ENCODE results near the gene ENKUR.

DNA sequence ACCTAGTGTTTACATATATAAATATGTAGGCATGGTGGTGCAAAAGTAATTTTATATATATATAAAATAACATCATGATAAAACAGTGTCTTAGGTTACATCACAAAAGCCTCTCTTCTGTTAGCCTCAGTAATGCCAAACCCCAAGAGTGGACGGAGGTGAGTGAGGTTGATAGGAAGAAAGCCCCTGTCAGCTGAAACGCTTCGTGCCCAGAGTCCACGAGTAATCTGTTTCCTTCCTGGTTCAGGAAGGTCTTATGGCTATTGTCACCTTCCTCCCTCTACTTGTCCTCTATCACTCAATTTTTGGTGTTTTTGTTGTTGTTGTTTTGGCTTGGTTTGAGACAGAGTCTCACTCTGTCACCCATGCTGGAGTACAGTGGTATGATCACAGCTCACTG, 41.9 kb upstream of the ENKUR start:
- TF ChIP-seq, protein P1, sequence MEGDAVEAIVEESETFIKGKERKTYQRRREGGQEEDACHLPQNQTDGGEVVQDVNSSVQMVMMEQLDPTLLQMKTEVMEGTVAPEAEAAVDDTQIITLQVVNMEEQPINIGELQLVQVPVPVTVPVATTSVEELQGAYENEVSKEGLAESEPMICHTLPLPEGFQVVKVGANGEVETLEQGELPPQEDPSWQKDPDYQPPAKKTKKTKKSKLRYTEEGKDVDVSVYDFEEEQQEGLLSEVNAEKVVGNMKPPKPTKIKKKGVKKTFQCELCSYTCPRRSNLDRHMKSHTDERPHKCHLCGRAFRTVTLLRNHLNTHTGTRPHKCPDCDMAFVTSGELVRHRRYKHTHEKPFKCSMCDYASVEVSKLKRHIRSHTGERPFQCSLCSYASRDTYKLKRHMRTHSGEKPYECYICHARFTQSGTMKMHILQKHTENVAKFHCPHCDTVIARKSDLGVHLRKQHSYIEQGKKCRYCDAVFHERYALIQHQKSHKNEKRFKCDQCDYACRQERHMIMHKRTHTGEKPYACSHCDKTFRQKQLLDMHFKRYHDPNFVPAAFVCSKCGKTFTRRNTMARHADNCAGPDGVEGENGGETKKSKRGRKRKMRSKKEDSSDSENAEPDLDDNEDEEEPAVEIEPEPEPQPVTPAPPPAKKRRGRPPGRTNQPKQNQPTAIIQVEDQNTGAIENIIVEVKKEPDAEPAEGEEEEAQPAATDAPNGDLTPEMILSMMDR (IDR thresholded peaks at IDR 0.05; ENCODE audit: poor library complexity): no peak
- TF ChIP-seq EZH2 (IDR thresholded peaks at IDR 0.05; ENCODE audit: borderline replicate concordance): no peak

All from hepatocyte (in vitro differentiated cells).